Osteoblast (primary cell): ENCODE measurements around the gene BCAT1. TPM values are rescaled to one million over a fixed set of nuclear protein-coding genes. Genes with fewer than 3 reads are reported as not detected.

Source experiments
- DNase-seq: peaks from one replicate; pipeline ENCODE4 v3.0.0; 2011; ENCODE audit warnings: low spot score, mixed read lengths; ENCODE audit not compliant: insufficient read length; ENCODE audit errors: missing footprints
- H2AFZ ChIP-seq: 2 replicates; pipeline ENCODE4 v1.6.0; 2011; ENCODE audit warnings: mild to moderate bottlenecking, low read length
- H3K27ac ChIP-seq: 2 replicates; pipeline ENCODE4 v1.5.1; 2011; ENCODE audit warnings: mild to moderate bottlenecking, low read depth, low read length, moderate library complexity
- H3K27me3 ChIP-seq: 2 replicates; pipeline ENCODE4 v1.6.0; 2012; ENCODE audit warnings: mild to moderate bottlenecking, control low read depth, inconsistent platforms, low read length, moderate library complexity; ENCODE audit not compliant: insufficient read depth
- H3K36me3 ChIP-seq: 2 replicates; pipeline ENCODE4 v1.5.1; 2011; ENCODE audit warnings: mild to moderate bottlenecking, low read length, control low read depth, moderate library complexity; ENCODE audit not compliant: insufficient read depth
- H3K4me1 ChIP-seq: 2 replicates; pipeline ENCODE4 v1.5.1; 2011; ENCODE audit warnings: mild to moderate bottlenecking, low read length, control low read depth, moderate library complexity; ENCODE audit not compliant: insufficient read depth
- H3K4me2 ChIP-seq: 2 replicates; pipeline ENCODE4 v1.6.0; 2011; ENCODE audit warnings: mild to moderate bottlenecking, low read length; ENCODE audit not compliant: insufficient read depth
- H3K4me3 ChIP-seq: fragments of 200-600 bp; sonication (generic); 3 replicates; pipeline ENCODE4 v1.5.1; 2012; ENCODE audit warnings: mild to moderate bottlenecking, low read length, inconsistent platforms; ENCODE audit not compliant: insufficient read depth
- H3K79me2 ChIP-seq: 2 replicates; pipeline ENCODE4 v1.6.0; 2012; ENCODE audit warnings: mild to moderate bottlenecking, low read length, control low read depth, inconsistent platforms; ENCODE audit not compliant: insufficient read depth
- H3K9me3 ChIP-seq: 2 replicates; pipeline ENCODE4 v1.5.1; 2011; ENCODE audit warnings: low read depth, low read length, control low read depth
- H4K20me1 ChIP-seq: 2 replicates; pipeline ENCODE4 v1.6.0; 2012; ENCODE audit warnings: mild to moderate bottlenecking, low read length, control low read depth; ENCODE audit not compliant: insufficient read depth
- total RNA-seq: library from RNA; depleted of rRNA; stranded (reverse); fragments of >200 nt; gene quantifications from 2 replicates; pipeline ENCODE4 v1.2.3, GENCODE V29; 2012
- TF ChIP-seq, protein P1 (sequence below): IDR thresholded peaks from 2 replicates; pipeline ENCODE4 v1.5.1; 2011; ENCODE audit warnings: mild to moderate bottlenecking, low read depth, low read length, moderate library complexity; ENCODE audit errors: extremely low read depth

Gene BCAT1
- total RNA-seq, 1 donor = 273 TPM

DNA sequence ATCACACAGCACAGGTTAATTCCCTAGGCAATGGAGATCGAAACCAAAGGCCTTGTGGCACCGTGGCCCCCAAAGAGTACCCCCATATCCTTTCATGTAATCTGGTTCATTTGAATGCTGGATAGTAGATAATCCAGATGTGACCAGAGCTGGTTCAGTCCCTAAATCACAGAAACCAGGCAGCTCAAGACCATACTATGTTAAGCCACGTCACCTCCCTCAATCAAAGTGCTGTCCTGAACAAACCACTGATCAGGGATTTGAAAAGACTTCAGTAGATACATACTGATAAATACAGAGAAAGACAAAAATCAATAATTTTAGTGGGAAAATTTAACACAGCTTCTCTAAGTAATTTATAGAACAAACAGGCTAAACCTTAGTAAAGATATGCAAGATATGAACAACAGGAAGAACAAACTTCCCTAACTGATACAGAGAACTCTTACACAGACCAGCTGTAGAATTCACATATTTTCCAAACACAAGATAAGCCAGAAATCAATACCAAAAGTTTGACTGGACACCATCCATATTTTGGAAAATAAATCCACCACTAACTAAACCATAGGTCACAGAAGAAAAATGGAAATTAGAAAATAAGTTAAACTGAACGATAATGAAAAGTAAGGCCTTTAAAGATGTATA, 67.1 kb downstream of the BCAT1 start:
- no peaks in the 10 kb centered on the region for H3K9me3 ChIP-seq
- H2AFZ ChIP-seq = no peak overlapping the region
- TF ChIP-seq, protein P1, sequence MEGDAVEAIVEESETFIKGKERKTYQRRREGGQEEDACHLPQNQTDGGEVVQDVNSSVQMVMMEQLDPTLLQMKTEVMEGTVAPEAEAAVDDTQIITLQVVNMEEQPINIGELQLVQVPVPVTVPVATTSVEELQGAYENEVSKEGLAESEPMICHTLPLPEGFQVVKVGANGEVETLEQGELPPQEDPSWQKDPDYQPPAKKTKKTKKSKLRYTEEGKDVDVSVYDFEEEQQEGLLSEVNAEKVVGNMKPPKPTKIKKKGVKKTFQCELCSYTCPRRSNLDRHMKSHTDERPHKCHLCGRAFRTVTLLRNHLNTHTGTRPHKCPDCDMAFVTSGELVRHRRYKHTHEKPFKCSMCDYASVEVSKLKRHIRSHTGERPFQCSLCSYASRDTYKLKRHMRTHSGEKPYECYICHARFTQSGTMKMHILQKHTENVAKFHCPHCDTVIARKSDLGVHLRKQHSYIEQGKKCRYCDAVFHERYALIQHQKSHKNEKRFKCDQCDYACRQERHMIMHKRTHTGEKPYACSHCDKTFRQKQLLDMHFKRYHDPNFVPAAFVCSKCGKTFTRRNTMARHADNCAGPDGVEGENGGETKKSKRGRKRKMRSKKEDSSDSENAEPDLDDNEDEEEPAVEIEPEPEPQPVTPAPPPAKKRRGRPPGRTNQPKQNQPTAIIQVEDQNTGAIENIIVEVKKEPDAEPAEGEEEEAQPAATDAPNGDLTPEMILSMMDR = no peak
- H3K4me2 ChIP-seq = no peak overlapping the region
- H3K4me3 ChIP-seq = no peak overlapping the region
- no peak for DNase-seq
- H3K36me3 ChIP-seq = peaks cover 7% of the 10 kb centered on the region
- H4K20me1 ChIP-seq = no peaks in the 10 kb centered on the region
- no peak overlapping the region for H3K27ac ChIP-seq
- H3K79me2 ChIP-seq = peaks cover 7% of the 10 kb centered on the region
- no peaks in the 10 kb centered on the region for H3K4me1 ChIP-seq
- H3K27me3 ChIP-seq = no peaks in the 10 kb centered on the region

DNA sequence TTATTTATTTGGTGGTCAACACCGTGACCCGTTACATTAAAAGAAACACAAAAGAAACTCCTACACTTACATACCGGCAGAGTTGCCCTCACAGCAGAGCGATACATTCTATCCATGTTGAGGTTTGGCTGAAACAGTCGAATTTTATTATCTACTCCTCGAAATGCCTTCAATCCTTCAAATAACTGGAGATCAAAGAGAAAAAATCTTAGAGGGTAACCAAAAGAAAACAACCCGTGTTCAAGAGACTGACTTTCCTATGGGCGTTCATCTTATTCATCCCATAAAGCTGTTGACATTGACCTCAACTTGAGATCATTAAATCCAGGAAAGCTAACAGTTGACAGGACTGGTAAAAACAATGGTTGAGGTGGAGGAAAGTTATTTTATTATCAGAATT, 67.7 kb downstream of the BCAT1 start:
- no peak overlapping the region for H3K4me2 ChIP-seq
- no peaks in the 10 kb centered on the region for H3K27me3 ChIP-seq
- H3K4me1 ChIP-seq = no peaks in the 10 kb centered on the region
- TF ChIP-seq, protein P1 = no peak
- H2AFZ ChIP-seq = no peak overlapping the region
- no peak overlapping the region for H3K4me3 ChIP-seq
- H3K79me2 ChIP-seq = peaks cover 7% of the 10 kb centered on the region
- no peak overlapping the region for H3K27ac ChIP-seq
- no peaks in the 10 kb centered on the region for H3K9me3 ChIP-seq
- H4K20me1 ChIP-seq = no peaks in the 10 kb centered on the region
- DNase-seq = no peak
- H3K36me3 ChIP-seq = peaks cover 7% of the 10 kb centered on the region

DNA sequence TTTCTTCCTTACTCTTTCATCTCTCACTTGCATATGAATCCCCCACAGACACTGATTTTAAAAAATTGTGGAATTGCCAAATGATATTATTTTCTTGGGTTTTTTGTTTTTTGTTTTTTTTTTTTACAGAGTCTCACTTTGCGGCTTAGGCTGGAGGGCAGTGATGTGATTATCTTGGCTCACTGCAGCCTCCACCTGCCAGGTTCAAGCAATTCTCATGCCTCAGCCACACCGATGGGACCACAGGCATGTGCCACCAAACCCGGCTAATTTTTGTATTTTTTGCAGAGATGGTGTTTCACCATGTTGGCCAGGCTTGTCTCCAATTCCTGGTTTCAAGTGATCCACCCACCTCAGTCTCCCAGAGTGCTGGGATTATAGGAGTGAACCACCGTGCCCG, 68.2 kb downstream of the BCAT1 start:
- TF ChIP-seq, protein P1 = no peak
- H3K4me2 ChIP-seq = no peak overlapping the region
- DNase-seq = no peak
- H3K9me3 ChIP-seq = no peaks in the 10 kb centered on the region
- peaks cover 7% of the 10 kb centered on the region for H3K36me3 ChIP-seq
- H3K4me3 ChIP-seq = no peak overlapping the region
- H3K79me2 ChIP-seq = peaks cover 7% of the 10 kb centered on the region
- H2AFZ ChIP-seq = no peak overlapping the region
- H4K20me1 ChIP-seq = no peaks in the 10 kb centered on the region
- H3K27ac ChIP-seq = no peak overlapping the region
- no peaks in the 10 kb centered on the region for H3K27me3 ChIP-seq
- H3K4me1 ChIP-seq = no peaks in the 10 kb centered on the region

DNA sequence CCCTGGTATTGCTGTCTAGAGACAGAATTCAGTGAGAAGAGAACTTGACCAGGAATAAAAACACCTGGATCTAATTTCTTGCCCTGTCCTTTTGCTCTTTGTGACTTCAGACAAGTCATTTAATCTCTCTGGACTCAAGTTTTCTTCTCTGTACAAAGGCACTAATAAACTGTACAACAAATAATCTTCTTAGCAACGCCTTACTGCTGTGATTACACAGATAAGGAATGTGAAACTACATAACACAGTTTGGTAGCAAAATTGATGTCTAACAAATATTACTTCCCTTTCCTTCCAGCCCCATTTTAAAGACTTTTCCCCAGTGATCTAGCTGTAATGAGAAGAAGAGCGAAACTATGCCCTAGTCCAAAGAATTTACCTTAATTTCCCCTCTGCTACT, 69.3 kb downstream of the BCAT1 start:
- Histone ChIP-seq H3K4me2 (no peak overlapping the region), H3K79me2 (peaks cover 7% of the 10 kb centered on the region), H3K4me3 (no peak overlapping the region), H3K4me1 (no peaks in the 10 kb centered on the region), H4K20me1 (no peaks in the 10 kb centered on the region), H3K27me3 (no peaks in the 10 kb centered on the region), H3K27ac (no peak overlapping the region), H2AFZ (no peak overlapping the region), H3K36me3 (peaks cover 7% of the 10 kb centered on the region), H3K9me3 (no peaks in the 10 kb centered on the region)
- TF ChIP-seq, protein P1 = no peak
- no peak for DNase-seq
